ENCODE measurements around the gene SERTAD2. TPM values are rescaled to one million over a fixed set of nuclear protein-coding genes. Genes with fewer than 3 reads are reported as not detected.
A peak's percentile ranks its signal among the peaks of the same experiment; 100 is the strongest.

Gene SERTAD2
- total and polyA plus RNA-seq, 8 donors = 2.2 to 9.4 (median 4.3) TPM

- intact Hi-C loops (cut with DNase I) = loop anchor here in 1 of 3 donors (5.0 kb wide), 1 partner anchor 273 kb away; no protein-coding TSS in a partner anchor
- no peak for FAIRE-seq
- Histone ChIP-seq H3K27me3 (no peaks in the 10 kb centered on the region), H3K27ac (no peak overlapping the region), H3K4me3 (no peak overlapping the region), H3K9me3 (no peaks in the 10 kb centered on the region), H3K36me3 (peaks cover 0 to 21% (median 0%) of the 10 kb centered on the region in 3 donors), H3K4me1 (no peaks in the 10 kb centered on the region)
- ATAC-seq = no peak
- TF ChIP-seq CTCF (IDR thresholded peaks at IDR 0.05) = no peak
- 77 to 82% methylated on average over 7 of the region's 7 CpGs for WGBS, 2 donors
- no peak for DNase-seq
Measured at GRCh38 chr2:64594226-64594989, 59.3 kb downstream of the SERTAD2 start.

- H3K36me3 ChIP-seq = peaks cover 0 to 21% (median 0%) of the 10 kb centered on the region in 3 donors
- H3K9me3 ChIP-seq = no peaks in the 10 kb centered on the region
- 75 to 82% methylated on average over 4 of the region's 4 CpGs for WGBS, 2 donors
- ATAC-seq (peak in 1 of 4 donors; percentile 30), DNase-seq (no peak), FAIRE-seq (no peak)
- intact Hi-C loops (cut with DNase I) = loop anchor here in 1 of 3 donors (5.0 kb wide), 1 partner anchor 274 kb away; no protein-coding TSS in a partner anchor
- H3K27ac ChIP-seq = no peak overlapping the region
- TF ChIP-seq CTCF (IDR thresholded peaks at IDR 0.05) = no peak
- no peak overlapping the region for H3K4me3 ChIP-seq
- H3K27me3 ChIP-seq = no peaks in the 10 kb centered on the region
- H3K4me1 ChIP-seq = no peaks in the 10 kb centered on the region
Measured at GRCh38 chr2:64593035-64593655, 60.6 kb downstream of the SERTAD2 start.

GRCh38 chr2:64591188-64591587 lies 62.5 kb downstream of the SERTAD2 start:
- ATAC-seq = peak in 1 of 4 donors; percentile 58
- DNase-seq = no peak
- H3K27ac ChIP-seq = no peak overlapping the region
- TF ChIP-seq CTCF (IDR thresholded peaks at IDR 0.05) = no peak
- H3K36me3 ChIP-seq = peaks cover 0 to 21% (median 2%) of the 10 kb centered on the region in 3 donors
- FAIRE-seq = no peak
- WGBS, 2 donors = 88 to 94% methylated on average over 4 of the region's 4 CpGs
- no peak overlapping the region for H3K4me3 ChIP-seq
- peaks cover 0 to 4% (median 0%) of the 10 kb centered on the region in 3 donors for H3K4me1 ChIP-seq
- intact Hi-C loops (cut with DNase I) = loop anchor here in 1 of 3 donors (5.0 kb wide), 1 partner anchor 276 kb away; no protein-coding TSS in a partner anchor
- H3K27me3 ChIP-seq = no peaks in the 10 kb centered on the region
- H3K9me3 ChIP-seq = no peaks in the 10 kb centered on the region

- ATAC-seq = no peak
- Histone ChIP-seq H3K36me3 (peaks cover 0 to 25% (median 6%) of the 10 kb centered on the region in 3 donors), H3K27me3 (no peaks in the 10 kb centered on the region), H3K4me3 (no peak overlapping the region), H3K27ac (no peak overlapping the region), H3K4me1 (peaks cover 4 to 5% (median 4%) of the 10 kb centered on the region in 3 donors), H3K9me3 (no peaks in the 10 kb centered on the region)
- no peak for DNase-seq
- no peak for TF ChIP-seq CTCF (IDR thresholded peaks at IDR 0.05)
- intact Hi-C loops (cut with DNase I) = loop anchor here in 1 of 3 donors (10.0 kb wide), 1 partner anchor 277 kb away; no protein-coding TSS in a partner anchor
- FAIRE-seq = no peak
Measured at GRCh38 chr2:64587561-64587960, 66.2 kb downstream of the SERTAD2 start.
